ENCODE measurements around the gene RRAGC.

DNA sequence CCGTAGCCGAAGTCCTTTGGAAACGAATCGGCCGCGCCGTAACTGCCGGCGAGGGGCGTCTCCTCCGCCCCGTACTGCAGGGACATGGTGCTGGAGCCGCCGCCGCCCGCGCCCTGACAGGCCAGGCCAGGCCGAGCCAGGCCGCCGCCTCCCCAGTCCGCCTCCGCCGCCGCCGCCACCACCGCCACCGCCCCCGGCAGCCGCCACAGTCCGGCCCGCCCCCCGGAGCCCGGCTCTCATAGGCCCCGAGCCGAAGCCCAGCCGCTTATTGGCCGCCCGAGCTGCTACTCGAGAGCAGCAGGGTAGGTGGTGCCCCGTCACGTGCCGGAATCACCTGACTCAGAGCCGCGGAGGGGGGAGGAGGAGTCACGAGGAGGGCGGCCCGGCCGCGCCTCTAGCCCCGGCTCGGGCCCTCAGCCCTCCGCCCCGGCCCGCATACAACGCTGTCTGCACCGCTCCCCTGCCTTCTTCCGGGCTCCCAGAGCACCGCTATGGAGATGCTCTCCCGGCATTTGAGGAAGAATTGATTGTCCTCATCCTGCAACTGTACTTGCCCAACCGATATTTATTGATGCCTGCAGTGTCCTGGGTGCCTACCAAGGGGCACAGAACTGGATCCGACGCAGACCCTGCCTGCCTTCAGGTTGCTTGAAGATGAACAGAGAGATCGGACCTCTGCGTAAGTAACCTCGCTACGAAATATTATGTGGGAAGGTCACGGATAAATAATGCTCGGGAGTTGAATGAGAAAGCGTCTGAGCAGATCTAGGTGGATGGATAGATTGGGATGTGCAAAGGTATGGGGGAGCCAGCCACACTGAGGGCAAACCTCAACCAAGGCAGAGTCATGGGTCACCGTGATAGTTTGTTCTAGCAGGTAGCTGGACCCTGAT, at the start of gene RRAGC:
- TF ChIP-seq EP300 (IDR thresholded peaks at IDR 0.05), result peak; percentile 83 to 95
- TF ChIP-seq, protein P1, sequence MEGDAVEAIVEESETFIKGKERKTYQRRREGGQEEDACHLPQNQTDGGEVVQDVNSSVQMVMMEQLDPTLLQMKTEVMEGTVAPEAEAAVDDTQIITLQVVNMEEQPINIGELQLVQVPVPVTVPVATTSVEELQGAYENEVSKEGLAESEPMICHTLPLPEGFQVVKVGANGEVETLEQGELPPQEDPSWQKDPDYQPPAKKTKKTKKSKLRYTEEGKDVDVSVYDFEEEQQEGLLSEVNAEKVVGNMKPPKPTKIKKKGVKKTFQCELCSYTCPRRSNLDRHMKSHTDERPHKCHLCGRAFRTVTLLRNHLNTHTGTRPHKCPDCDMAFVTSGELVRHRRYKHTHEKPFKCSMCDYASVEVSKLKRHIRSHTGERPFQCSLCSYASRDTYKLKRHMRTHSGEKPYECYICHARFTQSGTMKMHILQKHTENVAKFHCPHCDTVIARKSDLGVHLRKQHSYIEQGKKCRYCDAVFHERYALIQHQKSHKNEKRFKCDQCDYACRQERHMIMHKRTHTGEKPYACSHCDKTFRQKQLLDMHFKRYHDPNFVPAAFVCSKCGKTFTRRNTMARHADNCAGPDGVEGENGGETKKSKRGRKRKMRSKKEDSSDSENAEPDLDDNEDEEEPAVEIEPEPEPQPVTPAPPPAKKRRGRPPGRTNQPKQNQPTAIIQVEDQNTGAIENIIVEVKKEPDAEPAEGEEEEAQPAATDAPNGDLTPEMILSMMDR (IDR thresholded peaks at IDR 0.05), result peak in 2 of 5 experiments; percentile 23 to 42
